Measurements from ENCODE around the gene CLEC16A.

Gene CLEC16A

DNA sequence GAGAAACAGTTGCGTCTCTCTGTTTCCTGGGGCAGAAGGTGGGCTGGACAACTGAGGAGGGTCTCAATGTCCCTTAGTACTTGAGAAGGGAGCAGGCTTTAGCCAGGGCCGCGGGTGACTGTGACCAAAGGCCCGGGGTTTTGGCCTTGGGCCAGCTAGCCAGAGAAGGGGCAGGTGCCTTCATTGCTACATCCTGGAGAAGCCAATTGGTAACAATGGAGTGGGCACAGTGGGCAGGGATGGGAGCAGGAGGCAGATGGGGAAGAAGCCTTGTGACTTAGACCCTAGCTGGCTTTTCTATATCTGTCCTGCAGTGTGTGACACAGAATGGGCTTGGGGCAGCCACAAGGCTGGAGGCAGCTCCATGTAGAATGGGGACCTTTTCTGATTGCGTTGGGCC lies 46.0 kb downstream of the CLEC16A start:
- no peak for DNase-seq

DNA sequence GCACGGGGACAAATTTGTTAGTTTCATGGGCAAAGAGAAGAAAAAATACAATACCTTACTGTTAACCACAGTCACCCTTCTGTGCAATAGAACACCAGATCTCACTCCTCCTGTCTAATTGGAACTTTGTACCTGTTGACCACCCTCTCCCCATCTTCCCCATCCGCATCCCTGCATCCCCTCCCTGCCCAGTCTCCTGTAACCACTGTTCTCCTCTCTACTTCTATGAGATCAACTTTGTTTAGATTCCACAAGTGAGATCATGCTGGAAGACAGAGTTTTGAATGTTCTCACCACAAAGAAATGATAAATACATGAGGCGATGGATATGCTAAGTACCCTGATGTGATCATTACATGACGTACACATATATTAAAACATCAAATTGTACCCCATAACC lies 47.7 kb downstream of the CLEC16A start:
- DNase-seq: peak; percentile 40

DNA sequence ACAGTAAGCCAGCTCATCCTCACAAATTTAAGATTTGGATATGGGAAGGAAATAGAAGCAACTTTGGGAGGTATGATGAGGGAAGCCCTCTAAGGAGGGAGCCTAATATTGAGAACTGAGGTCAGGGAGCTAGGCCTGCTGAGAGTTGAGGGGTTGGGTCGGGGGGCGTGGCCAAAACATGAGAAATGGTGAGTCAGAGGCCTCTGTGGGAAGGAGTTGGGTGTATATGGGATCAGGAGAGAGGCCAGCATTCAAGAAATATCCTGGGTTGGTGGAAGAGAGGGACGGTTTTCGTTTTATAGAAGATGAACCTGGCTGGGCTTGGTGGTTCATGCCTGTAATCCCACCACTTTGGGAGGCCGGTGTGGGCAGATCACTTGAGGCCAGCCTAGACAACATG lies 48.4 kb downstream of the CLEC16A start:
- DNase-seq: no peak

DNA sequence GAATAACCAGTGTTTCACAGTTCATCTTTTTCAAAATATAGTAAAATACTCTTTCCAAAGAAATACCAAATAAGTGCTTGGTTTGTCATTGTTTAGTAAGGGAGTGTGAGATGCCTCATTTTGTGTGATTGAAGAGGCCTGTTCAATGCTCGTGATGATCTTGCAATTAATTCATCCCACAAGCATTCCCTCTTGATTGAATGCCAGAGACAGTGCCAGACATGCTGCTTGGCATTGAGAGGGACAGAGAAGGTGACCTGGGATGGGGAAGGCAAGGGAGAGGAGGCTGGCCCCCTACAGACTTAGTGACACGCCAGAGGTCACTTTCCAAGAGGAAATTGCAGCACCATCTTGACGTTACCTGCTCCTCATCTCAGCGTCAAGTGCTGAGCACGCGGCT lies 49.3 kb downstream of the CLEC16A start:
- DNase-seq: no peak

DNA sequence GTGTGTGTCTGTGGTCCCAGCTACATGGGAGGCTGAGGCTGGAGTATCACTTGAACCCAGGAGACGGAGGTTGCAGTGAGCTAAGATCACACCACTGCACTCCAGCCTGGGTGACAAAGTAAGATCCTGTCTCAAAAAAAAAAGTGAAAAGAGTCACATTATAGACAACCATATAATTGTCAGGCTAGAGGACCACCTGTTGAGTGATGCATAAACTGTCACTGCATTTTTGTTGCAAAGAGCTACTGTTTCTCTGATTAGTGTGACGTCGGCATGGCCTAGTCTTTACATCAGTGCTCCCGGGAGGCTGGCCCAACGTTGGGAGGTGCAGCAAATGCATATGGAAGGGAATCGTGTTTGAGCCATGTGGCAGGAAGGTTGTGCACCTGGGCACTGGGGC lies 50.2 kb downstream of the CLEC16A start:
- DNase-seq: no peak

DNA sequence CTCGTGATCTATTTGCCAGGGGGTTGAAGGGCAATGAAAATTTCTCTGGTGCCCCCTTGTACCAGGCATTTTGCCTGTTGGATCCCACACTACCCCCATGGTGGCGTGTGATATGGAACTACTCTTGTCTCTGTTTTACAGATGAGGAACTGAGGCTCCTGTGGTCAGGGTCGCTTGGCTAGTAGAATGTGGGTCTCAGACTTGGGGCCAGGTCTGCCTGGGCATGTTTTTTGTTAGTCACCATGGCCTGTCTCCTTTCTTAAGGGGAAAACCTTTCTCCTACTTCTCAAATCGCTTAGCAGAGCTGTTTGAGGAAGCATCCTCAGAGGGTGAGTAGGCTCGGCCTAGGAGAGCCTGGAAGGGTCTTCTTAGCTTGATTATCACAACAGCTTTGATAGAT lies 51.2 kb downstream of the CLEC16A start:
- no peak for DNase-seq

DNA sequence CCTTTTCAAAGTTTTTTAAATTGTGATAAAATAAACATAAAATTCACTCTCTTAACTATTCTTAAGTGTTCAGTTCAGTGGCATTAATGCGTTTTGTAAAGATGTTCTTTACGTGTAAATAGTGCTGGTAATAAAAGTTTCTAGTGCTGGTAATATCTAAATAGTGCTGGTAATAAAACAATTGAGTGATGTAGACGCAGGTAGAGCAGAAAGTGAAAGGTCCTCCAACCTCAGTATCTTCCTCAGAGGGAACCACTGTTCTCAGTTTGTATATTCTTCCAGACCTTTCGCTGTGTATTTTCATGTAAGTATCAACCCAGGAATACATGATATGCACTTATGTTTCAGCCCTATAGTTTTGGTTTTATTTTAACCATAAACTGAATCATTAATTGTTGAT lies 53.1 kb downstream of the CLEC16A start:
- DNase-seq: no peak

DNA sequence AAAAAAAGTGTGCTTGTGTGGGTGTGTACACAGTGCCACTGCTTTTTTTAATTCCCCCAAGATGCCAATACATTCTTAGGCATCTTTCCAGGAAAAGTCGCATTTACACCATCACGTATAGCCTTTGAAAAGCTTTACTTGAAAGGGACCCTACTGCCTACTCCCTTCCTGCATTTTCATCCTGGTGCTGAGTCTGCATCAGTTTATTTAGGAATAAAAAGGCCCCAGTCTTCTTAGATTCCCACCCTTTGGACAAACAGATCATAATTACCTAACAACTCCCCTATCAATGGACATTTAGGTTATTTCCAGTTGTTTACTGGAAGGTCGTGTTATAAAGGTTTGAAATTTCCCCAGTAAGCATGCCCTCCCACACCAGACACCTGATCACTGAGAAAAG lies 54.9 kb downstream of the CLEC16A start:
- DNase-seq: no peak

DNA sequence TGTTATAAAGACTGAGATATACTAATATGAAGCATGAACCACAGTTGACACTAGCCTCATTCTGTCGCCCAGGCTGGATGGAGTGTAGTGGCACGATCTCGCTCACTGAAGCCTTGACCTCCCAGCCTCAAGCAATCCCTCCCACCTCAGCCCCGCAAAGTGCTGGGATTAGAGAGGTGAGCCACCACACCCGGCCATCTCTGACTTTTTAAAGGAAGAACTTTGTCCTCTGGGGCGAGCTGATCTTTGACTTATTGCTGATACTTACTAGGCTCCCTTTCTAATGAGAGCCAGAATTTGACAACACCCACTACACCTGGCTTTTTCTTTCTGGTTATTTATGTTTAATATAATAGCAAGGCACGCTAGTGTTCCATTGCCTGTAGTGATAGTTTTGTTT lies 57.2 kb downstream of the CLEC16A start:
- no peak for DNase-seq

DNA sequence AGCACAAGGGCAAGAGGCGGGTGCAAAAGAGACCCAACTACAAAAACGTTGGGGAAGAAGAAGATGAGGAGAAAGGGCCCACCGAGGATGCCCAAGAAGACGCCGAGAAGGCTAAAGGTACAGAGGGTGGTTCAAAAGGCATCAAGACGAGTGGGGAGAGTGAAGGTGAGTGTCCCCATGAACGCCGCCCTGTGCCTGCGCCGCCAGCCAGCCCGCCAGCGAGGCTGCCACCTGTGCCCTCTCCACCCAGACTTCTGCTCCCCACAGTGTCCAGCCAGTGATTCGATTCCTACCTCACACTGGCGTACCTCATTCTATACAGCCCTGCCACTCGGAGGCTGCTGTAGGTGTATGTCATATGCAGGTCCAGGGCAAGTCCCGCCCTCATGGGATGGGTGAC lies 58.8 kb downstream of the CLEC16A start:
- no peak for DNase-seq

DNA sequence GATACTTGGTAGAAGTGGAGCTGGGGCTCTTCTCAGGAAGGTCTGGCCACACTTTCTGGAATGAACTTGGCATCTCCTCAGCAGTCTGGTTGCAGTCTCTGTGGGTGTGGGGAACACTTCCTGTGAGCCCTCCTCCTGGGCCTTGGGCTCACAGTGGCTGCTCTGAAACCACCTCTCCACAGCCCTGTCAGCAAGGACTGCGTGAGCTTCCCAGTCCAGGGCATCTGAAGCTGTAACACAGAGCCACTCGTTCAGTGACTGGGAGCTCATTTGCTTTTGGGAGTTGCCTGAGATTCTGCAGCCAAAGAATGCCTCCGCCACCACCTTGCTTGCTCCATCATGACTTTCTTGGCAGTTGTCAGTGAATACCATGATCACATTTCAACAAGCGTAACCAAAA lies 60.0 kb downstream of the CLEC16A start:
- DNase-seq: no peak

DNA sequence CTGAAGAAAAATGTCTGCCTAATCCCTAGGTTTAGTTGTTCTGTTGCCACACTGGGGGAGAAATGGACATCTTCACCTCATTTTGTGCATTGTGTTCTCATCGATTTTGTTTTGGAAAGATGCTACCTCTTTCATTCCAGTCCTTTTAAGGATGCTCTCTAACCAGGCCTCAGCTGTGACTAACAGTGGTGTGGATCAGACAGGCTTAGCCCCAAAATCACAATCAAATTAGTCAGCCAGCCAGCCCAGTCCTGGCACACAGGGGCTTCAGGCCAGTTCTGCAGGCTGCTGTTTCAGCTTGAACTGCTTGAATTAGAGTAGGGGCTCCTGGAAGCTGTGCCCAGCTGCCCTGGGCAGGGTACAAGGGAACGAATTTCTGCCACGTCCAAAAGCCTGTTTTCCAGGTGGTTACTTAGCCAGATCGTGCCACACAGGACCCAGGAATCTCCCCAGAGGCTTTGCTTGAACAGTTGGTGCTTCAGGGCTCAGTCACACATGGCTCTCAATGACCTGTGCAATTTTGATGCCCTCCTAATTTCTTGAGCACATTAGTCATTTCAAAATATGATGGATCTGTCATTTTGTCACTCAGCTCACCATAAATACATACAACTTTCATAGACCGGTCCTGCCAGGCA lies 60.7 kb downstream of the CLEC16A start:
- DNase-seq: no peak

DNA sequence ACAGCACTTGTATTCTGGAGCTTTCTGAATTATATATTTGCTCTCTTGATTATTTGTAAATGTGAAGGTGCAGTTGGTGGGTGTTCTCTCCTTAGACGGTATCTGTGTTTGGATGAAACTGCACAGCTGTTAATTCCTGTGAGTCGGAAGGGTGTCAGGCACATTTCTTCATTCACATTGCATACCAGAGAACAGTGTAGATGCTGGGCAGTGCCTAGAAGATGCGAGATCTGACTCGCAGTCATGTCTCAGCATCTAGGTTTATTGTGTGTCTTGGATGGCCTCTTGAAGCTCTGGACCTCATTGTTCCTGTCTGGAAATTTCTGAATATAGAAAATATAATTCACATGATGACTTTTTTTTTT lies 61.2 kb downstream of the CLEC16A start:
- no peak for DNase-seq

DNA sequence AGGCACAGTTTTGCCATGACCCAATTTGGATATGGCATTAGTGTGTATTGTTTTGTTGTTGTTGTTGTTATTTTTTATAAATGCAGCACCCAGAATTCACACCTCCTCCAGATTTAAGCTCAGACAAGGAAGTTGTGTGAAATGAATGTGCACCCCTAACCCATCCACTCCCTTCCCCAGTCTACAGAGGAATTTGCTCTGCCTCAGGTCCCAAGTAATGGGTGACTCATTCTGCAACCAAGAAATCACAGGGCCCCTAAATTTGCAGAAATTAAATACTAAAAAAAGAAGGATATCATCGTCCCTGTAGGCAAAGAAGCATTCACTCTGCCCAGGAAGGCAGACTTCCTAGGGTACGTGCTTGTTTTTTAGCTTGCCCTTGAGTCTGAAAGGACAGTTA lies 62.3 kb downstream of the CLEC16A start:
- no peak for DNase-seq

DNA sequence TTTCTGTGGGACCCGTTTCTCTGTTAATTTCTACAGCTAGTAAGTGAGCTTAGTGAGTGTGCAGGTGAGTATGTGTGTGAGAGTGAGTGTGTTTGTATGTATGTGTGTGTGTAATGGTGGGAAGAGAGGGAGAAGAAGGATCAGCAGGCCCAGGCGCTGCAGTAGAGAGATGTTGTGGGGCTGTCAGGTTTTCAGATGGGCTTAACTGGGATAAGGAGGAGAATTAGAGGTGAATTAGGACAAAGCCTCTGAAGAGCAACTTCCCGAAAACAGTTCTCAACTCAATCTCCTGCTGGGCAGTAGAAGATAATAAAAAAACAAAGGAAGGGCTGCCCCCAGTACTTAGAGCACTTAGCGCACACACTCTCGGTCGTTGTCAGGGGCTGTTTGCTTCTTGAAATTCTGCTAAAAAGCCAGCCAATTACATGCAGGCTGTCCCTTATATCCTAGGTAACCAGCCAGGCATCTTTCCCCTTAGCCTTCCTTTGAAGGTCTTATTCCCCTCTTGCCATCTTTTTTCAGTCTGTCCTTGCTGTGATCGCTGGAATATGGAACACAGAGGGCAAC lies 63.4 kb downstream of the CLEC16A start:
- no peak for DNase-seq

DNA sequence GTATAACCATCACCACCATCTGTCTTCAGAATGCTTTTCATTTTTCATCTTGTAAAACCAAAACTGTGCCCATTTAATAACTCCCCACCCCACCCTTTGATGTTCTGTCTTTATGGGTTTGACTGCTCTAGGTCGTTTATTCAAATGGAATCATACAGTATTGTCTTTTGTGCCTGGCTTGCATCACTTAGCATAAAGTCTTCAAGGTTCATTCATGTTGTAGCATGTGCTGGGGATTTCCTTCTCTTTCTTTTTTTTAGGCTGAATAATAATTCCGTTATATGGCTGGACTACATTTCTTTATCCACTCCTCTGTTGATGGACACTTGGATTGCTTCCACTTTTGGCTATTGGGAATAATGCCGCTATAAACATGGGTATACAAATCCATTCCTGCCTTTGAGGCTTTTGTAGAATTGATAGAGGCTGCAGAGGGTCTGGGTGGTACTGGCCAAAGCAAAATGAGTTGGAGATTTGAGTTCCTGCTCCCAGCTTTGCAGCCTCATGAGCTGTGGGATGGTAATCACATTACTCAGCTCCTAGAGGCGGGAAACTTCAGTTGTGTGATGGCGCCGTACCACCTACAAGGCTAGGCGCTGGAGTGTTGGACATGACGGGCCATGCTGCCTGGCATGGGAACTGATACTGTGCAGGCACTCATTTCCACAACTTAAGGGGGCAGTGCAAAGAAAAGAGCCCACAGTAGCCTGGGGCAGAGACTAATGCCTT lies 64.8 kb downstream of the CLEC16A start:
- DNase-seq: no peak

DNA sequence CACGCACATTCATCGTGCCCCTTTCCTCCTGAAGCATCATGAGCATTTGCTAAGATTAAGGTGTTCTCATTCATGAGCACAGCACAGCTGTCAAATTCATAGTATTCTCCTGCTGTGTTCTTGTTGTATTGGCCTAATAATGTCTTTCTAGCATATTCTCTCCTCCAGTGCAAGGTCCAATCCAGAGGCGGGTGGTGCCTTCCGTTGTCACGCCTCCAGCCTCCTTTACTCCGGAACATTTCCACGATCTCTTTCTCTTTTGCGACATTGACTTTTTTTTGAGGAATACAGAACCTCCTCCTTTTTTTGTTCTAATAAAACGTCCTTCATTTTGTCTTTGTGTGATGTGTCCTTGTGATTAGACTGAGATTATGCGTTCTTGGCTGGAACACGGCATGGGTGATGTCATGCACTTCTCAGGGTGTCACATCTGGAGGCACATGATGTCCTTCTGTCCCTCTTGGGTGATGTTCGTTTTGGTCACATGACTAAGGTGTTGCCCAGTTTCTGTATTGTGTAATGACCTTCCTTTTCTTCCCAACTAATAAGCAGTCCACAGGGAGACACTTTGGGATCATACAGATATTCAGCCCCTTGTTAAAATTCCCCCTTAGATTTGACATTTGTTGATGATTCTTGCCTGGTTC lies 66.3 kb downstream of the CLEC16A start:
- no peak for DNase-seq

DNA sequence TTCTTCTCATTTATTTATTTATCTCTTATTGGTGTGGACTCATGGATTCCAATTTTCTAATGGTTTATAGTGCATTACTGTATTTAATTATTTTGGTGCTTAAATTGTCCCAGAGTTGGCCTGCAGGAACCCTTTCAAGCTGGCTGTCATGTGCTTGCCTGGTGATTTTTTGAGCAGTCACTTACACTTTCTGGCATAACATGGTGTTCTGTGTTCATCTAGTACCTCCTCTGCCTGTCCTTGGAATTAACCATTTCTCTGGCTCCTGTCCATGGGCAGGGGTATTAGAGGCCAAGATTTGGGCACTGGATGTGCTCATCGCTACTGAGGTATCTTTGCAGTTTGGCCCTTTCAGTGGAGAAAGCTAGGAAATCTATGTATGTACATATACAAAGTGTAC lies 67.0 kb downstream of the CLEC16A start:
- DNase-seq: no peak

DNA sequence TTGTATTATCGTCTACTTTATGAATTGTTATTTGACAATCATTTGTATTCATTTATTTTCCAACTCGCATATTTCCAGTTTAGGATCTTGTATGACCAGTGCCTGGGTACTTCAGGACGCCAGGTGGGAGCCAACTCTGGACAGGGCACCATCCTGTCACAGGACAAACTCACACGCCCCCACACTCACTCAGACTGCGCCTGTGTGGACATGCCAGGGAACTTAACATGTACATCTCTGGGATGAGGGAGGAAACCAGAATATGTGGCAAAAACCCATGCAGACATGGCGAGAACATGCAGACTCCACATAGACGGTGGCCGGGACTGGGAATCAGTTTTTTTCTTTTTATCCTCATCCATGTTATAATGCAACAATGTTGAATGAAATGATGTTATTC lies 68.5 kb downstream of the CLEC16A start:
- no peak for DNase-seq

DNA sequence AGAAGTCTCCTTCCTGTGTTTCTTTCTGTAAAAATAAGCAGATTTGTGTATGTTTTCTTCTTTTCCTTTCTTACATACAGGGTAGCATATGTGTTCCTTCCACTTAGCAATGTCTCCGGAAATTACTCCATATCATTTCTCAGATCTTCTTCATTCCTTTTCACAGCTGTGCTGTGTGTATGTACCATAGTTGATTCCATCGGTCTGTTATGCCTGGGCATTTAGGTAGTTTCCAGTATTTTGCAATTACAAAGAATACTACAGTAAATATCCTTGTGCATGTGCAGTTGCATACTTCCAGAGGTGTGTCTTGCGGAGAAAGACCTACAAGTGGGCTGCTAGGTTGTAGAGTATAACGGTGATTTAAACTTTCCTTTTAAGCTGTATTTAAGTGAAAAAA lies 69.8 kb downstream of the CLEC16A start:
- no peak for DNase-seq

DNA sequence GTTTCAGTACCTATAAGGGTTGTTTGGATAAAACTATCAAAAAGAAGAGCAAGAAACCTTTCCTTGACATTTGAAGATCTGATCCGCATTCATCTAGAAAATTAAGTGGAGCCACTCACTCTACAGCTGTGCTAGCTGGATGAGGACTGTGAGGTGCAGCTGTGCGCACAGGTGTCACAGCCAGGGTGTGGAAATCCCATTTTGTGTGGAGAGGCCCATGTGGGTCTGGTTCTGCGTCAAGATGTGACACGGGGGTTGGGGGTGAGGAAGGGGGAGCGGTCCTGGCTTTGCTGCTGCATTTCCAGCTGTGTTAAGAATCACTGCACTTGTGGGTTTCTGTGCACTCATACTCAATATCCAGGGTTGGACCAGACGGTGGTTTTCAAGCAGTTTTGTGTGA lies 70.7 kb downstream of the CLEC16A start:
- DNase-seq: no peak

DNA sequence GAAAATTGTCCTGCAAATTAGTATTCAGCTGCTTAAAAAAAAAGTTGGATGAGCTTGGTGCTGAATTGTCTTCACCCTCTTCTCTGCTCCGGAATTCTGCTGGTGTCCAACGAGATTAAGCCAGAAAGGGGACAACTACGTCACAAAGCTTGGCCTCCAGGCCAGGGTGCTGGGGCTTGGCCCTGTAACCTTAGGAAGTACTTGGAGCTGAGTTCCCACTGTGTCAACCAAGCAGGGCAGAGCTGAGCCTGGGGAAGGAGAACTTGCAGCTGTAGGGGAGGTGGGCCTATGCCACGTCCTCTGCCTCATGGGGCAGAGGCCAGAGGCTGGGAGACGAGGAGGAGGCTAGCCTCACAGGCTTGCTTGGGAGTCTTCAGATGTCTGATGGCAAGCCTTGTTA lies 71.2 kb downstream of the CLEC16A start:
- DNase-seq: no peak

DNA sequence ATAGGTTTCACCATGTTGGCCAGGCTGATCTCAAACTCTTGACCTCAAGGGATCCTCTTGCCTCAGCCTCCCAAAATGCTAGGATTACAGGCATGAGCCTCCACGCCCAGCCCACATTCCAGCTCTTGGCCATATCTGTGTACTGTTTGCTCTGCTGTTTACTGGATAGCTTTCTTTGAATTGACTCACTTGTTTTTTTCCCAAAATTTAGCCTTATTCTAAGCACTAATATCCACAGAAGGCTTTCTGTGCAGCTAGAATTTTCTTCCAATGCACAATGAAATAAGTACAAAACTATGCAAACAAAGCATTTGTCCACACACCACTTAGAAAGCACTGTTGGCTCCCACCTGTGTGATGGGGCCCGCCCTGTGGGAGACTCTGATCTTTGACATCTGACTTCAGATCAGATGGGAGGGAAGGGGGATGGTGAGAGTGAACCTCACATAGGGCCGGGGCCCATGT lies 72.2 kb downstream of the CLEC16A start:
- DNase-seq: no peak

DNA sequence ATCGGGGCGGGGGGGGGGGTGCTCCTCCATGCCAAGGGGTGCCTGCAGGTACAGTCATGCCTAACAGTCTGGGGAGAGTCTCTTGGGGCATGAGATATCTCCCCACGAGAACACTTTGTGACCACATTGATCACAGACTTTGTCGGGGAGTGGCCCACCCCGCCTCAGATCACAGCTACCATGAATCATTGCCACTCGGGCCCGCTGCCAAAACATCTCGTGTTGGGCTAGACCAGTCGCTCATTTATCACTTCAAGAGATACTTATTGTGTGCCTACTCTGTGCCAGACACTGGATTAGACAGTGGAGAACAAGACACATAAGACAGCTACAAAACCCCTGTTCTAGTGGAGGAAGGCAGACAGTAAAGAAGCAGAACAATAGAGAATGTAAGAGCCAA lies 72.6 kb downstream of the CLEC16A start:
- DNase-seq: no peak

Data from eye (tissue), 1 donor.